ENCODE data around the gene SLC2A3.
"Not testable (repeated sequence)": the region's sequence is repeated elsewhere in the genome, so short reads cannot be mapped to it uniquely, and the experiment has no call there.

Gene SLC2A3

DNA sequence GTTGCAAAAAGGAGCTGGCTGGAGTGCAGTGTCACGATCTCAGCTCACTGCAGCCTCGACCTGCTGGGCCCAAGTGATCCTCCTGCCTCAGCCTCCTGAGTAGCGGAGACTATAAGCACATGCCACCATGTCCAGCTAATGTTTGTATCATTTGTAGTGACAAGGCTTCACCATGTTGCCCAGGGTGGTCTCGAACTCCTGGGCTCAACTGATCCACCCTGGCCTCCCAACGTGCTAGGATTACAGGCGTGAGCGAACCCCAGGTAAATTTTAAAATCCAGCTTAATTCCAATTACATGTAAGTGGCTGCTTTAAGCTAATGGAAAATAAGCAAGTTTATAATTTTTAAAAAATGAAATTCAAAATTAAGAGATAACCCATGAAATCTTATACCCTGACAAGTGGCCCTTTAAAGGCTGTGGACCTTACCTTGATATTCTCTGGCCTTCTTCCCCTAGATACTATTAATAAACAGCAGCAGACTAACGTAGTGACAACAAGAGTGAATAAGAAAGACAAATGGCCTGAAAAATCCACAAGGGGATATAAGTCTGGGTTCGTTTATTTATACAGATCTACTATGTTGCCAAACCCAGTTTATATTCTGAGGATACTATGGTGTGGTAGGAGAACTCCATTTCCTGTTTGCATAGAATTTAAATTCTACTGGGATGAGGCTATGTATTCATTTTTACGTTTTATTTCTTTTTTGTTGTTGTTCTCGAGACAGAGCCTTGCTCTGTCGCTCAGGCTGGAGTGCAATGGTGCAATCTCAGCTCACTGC, 25.6 kb upstream of the SLC2A3 start:
- Mint-ChIP-seq H3K9me3 (no peaks in the 10 kb centered on the region), H3K36me3 (ENCODE audit: low read depth) (peaks cover 4% of the 10 kb centered on the region), H3K27ac (peak overlapping the region; percentile 95), H3K4me3 (peak overlapping the region; percentile 94), H3K4me1 (ENCODE audit: low read depth) (peaks cover 54% of the 10 kb centered on the region), H3K27me3 (no peaks in the 10 kb centered on the region)

DNA sequence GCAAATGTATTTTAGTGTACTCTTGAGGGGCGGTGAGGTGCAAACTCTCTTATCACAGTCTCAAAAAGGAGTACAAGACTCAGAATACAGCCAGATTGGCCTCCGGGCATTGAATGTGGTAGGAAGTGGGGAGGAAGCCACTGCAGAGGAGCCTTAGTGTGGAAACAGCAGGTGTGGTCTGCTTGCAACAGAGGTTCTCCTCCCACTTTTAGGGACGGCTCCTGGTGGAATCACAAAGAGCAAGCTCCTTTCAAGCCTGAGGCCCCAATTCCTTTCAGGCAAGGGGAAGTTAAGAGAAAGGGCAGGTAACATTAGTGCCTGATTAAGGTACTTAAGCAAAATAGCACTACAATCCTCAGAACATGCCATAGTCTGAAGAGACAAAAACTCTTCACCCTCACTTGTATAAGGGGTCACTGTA, 23.7 kb upstream of the SLC2A3 start:
- Mint-ChIP-seq H3K27me3 (no peaks in the 10 kb centered on the region), H3K36me3 (ENCODE audit: low read depth) (peaks cover 4% of the 10 kb centered on the region), H3K4me3 (peak overlapping the region; percentile 94), H3K9me3 (no peaks in the 10 kb centered on the region), H3K27ac (peak overlapping the region; percentile 95), H3K4me1 (ENCODE audit: low read depth) (peaks cover 50% of the 10 kb centered on the region)

DNA sequence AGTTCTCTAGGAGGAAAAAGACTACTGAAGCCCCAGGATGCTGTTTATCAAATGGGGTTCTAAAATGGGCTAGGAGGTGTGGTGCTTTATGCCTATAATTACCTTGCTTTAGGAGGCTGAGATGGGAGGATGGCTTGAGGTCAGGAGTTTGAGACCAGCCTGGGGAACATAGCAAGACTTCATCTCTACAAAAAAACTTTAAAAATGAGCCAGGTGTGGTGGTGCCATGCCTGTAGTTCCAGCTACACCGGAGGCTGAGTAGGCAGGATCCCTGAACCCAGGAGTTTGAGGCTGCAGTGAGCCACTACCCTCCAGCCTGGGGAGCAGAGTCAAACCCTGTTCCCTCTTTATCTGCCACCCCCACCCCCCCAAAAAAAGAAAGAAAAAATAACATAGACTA, 23.3 kb upstream of the SLC2A3 start:
- no peaks in the 10 kb centered on the region for H3K27me3 Mint-ChIP-seq
- no peaks in the 10 kb centered on the region for H3K9me3 Mint-ChIP-seq
- H3K4me3 Mint-ChIP-seq: peak overlapping the region; percentile 94
- peaks cover 4% of the 10 kb centered on the region for H3K36me3 Mint-ChIP-seq (ENCODE audit: low read depth)
- H3K4me1 Mint-ChIP-seq (ENCODE audit: low read depth): peaks cover 50% of the 10 kb centered on the region
- peak overlapping the region; percentile 95 for H3K27ac Mint-ChIP-seq

DNA sequence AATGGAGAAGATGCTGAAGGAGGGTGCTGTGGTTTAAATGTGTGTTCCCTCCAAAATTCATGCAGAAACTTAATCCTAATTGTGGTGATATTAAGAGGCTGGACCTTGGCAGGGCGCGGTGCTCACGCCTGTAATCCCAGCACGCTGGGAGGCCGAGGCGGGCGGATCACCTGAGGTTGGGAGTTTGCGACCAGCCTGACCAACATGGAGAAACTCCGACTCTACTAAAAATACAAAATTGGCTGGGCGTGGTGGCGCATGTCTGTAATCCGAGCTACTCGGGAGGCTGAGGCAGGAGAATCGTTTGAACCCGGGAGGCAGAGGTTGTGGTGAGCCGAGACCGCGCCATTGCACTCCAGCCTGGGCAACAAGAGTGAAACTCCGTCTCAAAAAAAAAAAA, 18.9 kb upstream of the SLC2A3 start:
- H3K9me3 Mint-ChIP-seq; H3K27me3 Mint-ChIP-seq; H3K36me3 Mint-ChIP-seq (ENCODE audit: low read depth); H3K4me3 Mint-ChIP-seq; H3K27ac Mint-ChIP-seq: not testable (repeated sequence)
- H3K4me1 Mint-ChIP-seq (ENCODE audit: low read depth): peaks cover 19% of the 10 kb centered on the region

DNA sequence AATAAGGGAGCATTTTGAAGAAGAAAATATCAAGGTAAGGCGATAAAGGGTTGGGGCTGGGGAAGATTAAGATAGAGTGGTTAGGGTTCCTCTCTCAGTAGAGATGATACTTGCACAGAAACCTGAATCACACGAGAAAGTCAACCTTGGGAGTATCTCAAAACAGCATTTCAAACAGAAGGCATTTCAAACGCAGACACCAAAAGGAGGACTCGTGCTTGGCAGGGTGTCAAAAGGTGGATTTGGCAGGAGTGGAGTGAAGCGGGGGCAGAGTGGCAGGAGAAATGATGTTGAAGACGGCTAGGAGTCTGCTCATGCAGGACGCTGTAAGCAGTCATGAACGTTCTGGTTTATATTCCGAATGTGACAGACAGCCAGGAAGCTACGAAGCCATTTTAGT, 18.4 kb upstream of the SLC2A3 start:
- H3K27me3 Mint-ChIP-seq; H3K4me3 Mint-ChIP-seq; H3K9me3 Mint-ChIP-seq; H3K27ac Mint-ChIP-seq; H3K36me3 Mint-ChIP-seq (ENCODE audit: low read depth): not testable (repeated sequence)
- peaks cover 15% of the 10 kb centered on the region for H3K4me1 Mint-ChIP-seq (ENCODE audit: low read depth)

DNA sequence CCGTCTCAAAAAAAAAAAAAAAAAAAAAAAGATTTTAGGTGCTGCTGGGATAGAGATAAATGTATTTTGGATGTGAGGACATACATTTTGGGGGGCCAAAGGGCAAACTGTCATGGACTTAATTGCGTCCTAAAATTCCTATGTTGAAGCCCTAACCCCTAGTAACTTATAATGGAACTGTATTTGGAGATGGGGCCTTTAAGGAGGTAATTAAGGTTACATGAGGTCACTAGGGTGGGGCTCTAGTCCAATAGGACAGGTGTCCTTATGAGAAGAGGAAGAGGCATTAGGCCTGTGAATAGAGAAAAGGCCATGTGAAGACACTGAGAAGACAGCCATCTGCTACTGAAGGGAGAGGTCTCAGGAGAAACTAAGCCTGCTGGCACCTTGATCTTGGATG, 17.9 kb upstream of the SLC2A3 start:
- not testable (repeated sequence) for H3K27me3 Mint-ChIP-seq; H3K4me3 Mint-ChIP-seq; H3K27ac Mint-ChIP-seq; H3K9me3 Mint-ChIP-seq; H3K36me3 Mint-ChIP-seq (ENCODE audit: low read depth)
- peaks cover 13% of the 10 kb centered on the region for H3K4me1 Mint-ChIP-seq (ENCODE audit: low read depth)

DNA sequence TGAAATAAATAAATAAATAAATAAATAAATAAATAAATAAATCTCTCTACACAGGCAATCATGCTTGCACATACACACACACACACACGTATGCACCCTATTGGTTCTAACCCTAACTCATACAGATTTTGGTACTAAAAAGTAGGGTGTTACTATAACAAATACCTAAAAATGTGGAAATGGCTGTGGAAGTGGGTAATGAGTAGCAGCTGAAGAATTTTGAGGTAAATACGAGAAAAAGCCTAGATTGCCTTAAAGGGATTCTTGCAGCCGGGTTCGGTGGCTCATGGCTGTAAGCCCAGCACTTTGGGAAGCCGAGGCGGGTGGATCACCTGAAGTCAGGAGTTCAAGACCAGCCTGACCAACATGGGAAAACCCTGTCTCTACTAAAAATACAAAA, 15.7 kb upstream of the SLC2A3 start:
- no peaks in the 10 kb centered on the region for H3K9me3 Mint-ChIP-seq
- no peaks in the 10 kb centered on the region for H3K27me3 Mint-ChIP-seq

DNA sequence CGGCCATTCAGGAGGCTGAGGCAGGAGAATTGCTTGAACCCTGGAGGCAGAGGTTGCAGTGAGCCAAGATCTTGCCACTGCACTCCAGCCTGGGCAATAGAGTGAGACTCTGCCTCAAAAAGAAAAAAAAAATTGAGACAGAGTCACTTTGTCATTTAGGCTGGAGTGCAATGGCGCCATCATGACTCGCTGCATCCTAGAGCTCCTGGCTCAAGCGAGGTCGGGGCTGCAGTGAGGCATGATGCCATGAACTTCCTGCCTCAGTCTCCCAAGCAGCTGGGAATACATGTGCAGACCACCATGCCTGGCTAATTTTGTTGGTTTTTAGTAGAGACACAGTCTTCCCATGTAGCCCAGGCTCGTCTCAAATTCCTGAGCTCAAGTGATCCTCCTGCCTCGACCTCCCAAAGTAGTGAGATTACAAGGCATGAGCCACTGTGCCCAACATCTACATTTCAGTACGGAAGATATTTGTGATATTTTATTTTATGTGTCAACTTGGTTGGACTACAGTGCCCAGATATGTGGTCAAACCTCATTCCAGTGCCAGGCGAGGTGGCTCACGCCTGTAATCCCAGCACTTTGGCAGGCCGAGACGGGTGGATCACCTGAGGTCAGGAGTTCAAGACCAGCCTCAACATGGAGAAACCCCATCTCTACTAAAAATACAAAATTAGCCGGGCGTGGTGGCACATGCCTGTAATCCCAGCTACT, 14.4 kb upstream of the SLC2A3 start:
- H3K9me3 Mint-ChIP-seq; H3K27ac Mint-ChIP-seq; H3K36me3 Mint-ChIP-seq (ENCODE audit: low read depth); H3K27me3 Mint-ChIP-seq; H3K4me1 Mint-ChIP-seq (ENCODE audit: low read depth); H3K4me3 Mint-ChIP-seq: not testable (repeated sequence)

More for the DNA sequence above, 15.7 kb upstream of the SLC2A3 start:
- no peak overlapping the region for H3K27ac Mint-ChIP-seq
- no peak overlapping the region for H3K4me3 Mint-ChIP-seq
- H3K4me1 Mint-ChIP-seq (ENCODE audit: low read depth): peaks cover 7% of the 10 kb centered on the region
- H3K36me3 Mint-ChIP-seq (ENCODE audit: low read depth): no peaks in the 10 kb centered on the region

DNA sequence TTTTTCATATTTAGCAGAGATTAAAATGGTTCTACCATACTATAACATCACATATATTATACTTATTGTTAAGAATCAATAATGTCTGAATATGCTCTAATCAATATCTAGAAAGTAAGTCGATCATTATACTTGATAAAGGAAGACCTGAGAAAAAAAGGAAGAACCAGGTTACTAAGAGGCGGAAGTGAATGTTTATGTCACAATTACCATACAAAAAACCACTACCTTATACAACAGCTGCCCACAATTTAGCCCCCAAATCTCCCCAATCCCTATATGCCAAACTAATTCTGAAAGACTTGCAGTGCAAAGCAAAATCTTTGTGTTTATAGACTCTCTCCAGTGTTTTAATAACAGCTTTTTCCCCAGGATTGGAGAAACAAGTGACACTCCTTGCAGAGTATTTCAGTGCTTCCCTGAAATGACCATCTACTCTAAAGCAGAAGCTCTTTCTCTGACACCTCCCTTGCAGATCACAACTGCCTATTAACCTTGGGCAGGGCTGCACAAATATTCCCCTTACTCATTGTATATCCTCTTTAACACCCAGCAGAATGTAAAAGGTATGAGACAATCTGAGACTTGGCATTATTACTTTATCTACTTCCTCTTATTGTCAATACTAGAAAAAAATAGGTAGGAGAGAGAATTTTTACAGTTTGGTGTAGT, 12.7 kb upstream of the SLC2A3 start:
- Mint-ChIP-seq H3K4me3 (no peak overlapping the region), H3K27me3 (no peaks in the 10 kb centered on the region), H3K9me3 (no peaks in the 10 kb centered on the region), H3K4me1 (ENCODE audit: low read depth) (peaks cover 7% of the 10 kb centered on the region), H3K27ac (peak overlapping the region; percentile 50), H3K36me3 (ENCODE audit: low read depth) (no peaks in the 10 kb centered on the region)

DNA sequence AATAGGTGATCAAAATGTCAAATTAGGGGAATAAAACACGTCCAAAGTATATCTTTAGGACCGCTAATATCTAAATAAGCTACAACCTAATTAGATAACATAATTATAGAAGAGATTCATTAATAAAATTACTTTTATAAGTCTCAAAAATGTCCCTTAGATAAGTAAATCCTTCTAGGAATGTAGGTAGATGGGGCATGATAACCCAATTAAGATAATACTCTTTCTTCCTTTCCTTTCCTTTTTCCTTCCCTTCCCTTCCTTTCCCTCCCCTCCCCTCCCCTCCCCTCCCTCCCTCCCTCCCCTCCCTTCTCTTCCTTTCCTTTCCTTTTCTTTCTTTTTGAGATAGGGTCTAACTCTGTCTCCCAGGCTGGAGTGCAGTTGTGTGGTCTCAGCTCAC, 11.0 kb upstream of the SLC2A3 start:
- Mint-ChIP-seq H3K4me3 (no peak overlapping the region), H3K4me1 (ENCODE audit: low read depth) (peaks cover 7% of the 10 kb centered on the region), H3K9me3 (no peaks in the 10 kb centered on the region), H3K36me3 (ENCODE audit: low read depth) (no peaks in the 10 kb centered on the region), H3K27ac (no peak overlapping the region), H3K27me3 (no peaks in the 10 kb centered on the region)

DNA sequence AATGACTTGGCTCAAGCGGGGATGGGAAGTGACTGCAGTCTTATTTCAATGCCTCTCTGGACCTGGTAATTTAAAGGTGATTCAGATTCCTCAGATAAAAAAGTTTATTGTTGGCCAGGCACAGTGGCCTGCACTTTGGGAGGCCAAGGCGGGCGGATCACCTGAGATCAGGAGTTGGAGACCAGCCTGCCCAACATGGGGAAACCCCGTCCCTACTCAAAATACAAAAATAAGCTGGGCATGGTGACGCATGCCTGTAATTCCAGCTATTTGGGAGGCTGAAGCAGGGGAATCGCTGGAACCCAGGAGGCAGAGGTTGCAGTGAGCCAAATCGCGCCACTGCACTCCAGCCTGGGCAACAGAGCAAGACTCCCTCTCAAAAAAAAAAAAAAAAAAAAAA, 8.8 kb upstream of the SLC2A3 start:
- H3K27ac Mint-ChIP-seq; H3K9me3 Mint-ChIP-seq; H3K36me3 Mint-ChIP-seq (ENCODE audit: low read depth); H3K27me3 Mint-ChIP-seq; H3K4me1 Mint-ChIP-seq (ENCODE audit: low read depth); H3K4me3 Mint-ChIP-seq: not testable (repeated sequence)

DNA sequence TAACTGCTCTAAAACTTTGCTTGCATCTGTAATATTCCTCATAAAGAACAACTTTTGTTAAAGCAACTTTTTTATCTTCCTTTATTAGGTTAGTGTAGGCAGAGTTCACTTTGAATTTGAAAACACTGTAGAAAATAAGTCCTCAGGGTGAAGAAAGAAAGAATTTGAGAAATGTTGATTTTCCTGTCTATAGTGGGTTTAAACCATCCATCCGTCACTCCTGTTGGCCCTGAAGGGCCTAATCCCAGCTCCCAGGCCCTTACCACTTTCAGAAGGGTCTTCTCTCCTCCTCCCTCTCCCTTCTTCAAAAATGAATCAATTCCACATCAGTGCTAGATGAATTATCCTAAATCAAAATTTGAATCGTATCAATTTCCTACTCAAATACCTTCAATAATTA, 4.9 kb upstream of the SLC2A3 start:
- no peak overlapping the region for H3K4me3 Mint-ChIP-seq
- H3K9me3 Mint-ChIP-seq: no peaks in the 10 kb centered on the region
- peaks cover 11% of the 10 kb centered on the region for H3K4me1 Mint-ChIP-seq (ENCODE audit: low read depth)
- H3K27ac Mint-ChIP-seq: no peak overlapping the region
- H3K36me3 Mint-ChIP-seq (ENCODE audit: low read depth): no peaks in the 10 kb centered on the region
- no peaks in the 10 kb centered on the region for H3K27me3 Mint-ChIP-seq

DNA sequence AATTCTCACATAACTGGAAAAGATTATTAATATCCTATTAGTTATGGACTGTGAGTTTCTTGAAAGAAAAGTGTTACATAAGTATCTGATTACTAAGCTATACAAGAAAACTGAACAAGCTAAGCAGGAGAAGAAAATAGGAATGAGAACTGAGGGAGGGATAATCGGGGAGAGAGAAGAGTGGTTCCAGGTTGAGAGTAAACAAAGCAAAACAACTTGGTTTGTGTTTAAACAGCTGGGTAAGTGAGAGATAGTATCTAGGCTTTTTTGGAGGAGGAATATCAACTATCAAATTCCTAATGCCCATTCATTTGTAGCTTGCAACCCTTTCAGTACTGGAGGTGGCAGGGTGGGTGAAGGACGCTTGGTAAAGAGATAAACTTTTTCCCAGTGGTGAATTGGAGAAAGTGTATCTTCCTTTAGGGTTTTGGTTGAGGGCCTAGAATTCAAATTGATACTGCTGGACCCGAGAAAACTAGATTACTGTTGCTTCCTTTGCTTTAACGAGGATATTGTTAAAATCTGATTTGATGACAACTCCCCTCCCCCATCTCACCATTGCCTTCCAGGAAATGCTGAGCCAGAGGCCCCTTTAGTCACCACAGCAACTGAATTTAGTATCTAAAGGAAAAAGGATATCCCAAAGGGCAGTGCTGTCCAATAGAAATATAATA, 2.0 kb upstream of the SLC2A3 start:
- peak overlapping the region; percentile 86 for H3K27ac Mint-ChIP-seq
- H3K27me3 Mint-ChIP-seq: no peaks in the 10 kb centered on the region
- peaks cover 11% of the 10 kb centered on the region for H3K4me1 Mint-ChIP-seq (ENCODE audit: low read depth)
- H3K36me3 Mint-ChIP-seq (ENCODE audit: low read depth): no peaks in the 10 kb centered on the region
- H3K4me3 Mint-ChIP-seq: peak overlapping the region; percentile 8
- no peaks in the 10 kb centered on the region for H3K9me3 Mint-ChIP-seq

DNA sequence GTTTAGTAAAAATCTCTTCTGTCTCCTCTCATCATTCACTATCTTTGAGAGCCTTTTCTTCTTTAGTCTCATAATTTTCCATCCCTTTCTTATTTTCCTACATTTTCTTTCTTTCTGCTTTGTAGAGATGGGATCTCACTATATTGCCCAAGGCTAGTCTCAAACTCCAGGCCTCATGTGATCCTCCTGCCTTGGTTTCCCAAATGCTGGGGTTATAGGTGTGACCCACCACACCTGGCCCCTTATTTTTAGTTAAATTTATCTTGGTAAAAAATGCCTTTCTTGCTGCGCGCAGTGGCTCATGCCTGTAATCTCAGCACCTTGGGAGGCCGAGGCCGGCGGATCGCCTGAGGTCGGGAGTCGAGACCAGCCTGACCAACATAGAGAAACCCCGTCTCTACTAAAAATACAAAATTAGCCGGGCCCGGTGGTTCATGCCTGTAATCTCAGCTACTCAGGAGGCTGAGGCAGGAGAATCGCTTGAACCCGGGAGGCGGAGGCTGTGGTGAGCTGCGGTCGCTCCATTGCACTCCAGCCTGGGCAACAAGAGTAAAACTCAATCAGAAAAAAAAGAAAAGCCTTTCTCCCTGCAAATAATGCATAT, 996 bp downstream of the SLC2A3 start:
- H3K36me3 Mint-ChIP-seq (ENCODE audit: low read depth): peaks cover 17% of the 10 kb centered on the region
- H3K4me1 Mint-ChIP-seq (ENCODE audit: low read depth): peaks cover 26% of the 10 kb centered on the region
- no peak overlapping the region for H3K4me3 Mint-ChIP-seq
- no peaks in the 10 kb centered on the region for H3K27me3 Mint-ChIP-seq
- no peak overlapping the region for H3K27ac Mint-ChIP-seq
- no peaks in the 10 kb centered on the region for H3K9me3 Mint-ChIP-seq

Data from stimulated activated naive CD8-positive, alpha-beta T cell treated with anti-CD3 and anti-CD28 coated beads, Interleukin-15, Interleukin-2, amounts not matched to agents 100 ng/mL and 50 ng/mL, for 24 hours (primary cell).